ENCODE measurements around the gene CYP2A13. TPM values are rescaled to one million over a fixed set of nuclear protein-coding genes. Genes with fewer than 3 reads are reported as not detected.

Gene CYP2A13
- total RNA-seq, 4 donors from 2014 or later: not detected

DNA sequence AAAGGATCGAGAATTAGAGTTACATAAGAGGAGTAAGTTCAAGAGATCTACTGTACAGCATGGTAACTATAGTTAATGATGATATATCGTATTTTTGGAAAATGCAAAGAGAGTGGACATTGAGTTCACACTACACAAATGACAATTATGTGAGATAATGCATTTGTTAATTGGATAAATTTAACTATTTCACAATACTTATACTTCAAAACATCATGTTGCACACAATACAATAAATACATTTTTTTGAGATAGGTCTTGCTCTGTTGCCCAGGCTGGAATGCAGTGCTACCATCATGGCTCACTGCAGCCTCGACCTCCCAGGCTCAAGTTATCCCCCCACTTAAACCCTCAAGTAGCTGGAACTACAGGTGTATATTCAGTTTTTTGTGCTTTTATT lies 17.9 kb downstream of the CYP2A13 start:
- no peak for DNase-seq
- in situ Hi-C loops (cut with MboI; ENCODE audit: low sequenced_read_pairs in 4 of 4): no loop called here

DNA sequence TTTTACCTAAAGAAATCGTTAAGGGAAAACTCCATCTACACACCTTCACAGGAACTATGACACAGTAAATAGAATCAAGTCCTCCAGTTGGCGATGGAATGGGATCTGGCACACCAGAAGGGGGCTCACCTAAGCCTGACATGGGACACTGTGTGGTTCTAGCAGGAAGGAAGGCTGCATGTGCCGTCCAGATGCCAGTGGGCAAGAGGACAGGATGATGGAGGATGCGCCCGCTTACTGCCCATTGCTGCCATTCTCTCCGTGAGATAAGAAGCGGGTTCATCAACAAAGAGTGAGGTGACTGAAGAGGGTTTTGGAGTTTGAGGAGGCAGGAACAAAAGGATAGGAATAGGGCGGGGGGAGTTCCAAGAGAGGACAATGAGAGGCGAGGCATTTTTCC lies 23.0 kb downstream of the CYP2A13 start:
- Histone ChIP-seq H3K4me1 (no peaks in the 10 kb centered on the region), H3K9me3 (no peaks in the 10 kb centered on the region), H3K27me3 (no peaks in the 10 kb centered on the region), H3K4me3 (no peak overlapping the region), H3K27ac (no peak overlapping the region), H3K36me3 (no peaks in the 10 kb centered on the region)
- ATAC-seq: no peak
- in situ Hi-C loops (cut with MboI; ENCODE audit: low sequenced_read_pairs in 4 of 4) (no loop called here), intact Hi-C loops (cut with DNase I; ENCODE audit: low total_unique reads) (no loop called here)
- TF ChIP-seq, protein P1, sequence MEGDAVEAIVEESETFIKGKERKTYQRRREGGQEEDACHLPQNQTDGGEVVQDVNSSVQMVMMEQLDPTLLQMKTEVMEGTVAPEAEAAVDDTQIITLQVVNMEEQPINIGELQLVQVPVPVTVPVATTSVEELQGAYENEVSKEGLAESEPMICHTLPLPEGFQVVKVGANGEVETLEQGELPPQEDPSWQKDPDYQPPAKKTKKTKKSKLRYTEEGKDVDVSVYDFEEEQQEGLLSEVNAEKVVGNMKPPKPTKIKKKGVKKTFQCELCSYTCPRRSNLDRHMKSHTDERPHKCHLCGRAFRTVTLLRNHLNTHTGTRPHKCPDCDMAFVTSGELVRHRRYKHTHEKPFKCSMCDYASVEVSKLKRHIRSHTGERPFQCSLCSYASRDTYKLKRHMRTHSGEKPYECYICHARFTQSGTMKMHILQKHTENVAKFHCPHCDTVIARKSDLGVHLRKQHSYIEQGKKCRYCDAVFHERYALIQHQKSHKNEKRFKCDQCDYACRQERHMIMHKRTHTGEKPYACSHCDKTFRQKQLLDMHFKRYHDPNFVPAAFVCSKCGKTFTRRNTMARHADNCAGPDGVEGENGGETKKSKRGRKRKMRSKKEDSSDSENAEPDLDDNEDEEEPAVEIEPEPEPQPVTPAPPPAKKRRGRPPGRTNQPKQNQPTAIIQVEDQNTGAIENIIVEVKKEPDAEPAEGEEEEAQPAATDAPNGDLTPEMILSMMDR (IDR thresholded peaks at IDR 0.05 in 4 of 5, conservative IDR thresholded peaks at IDR 0.05 in 1 of 5): no peak
- no peak for TF ChIP-seq POLR2A (IDR thresholded peaks at IDR 0.05)
- no peak for DNase-seq

More for the DNA sequence above, 17.9 kb downstream of the CYP2A13 start:
- Histone ChIP-seq H3K36me3 (no peaks in the 10 kb centered on the region), H3K27me3 (no peaks in the 10 kb centered on the region), H3K4me3 (no peak overlapping the region), H3K9me3 (no peaks in the 10 kb centered on the region), H3K4me1 (no peaks in the 10 kb centered on the region), H3K27ac (no peak overlapping the region)
- TF ChIP-seq, protein P1 (IDR thresholded peaks at IDR 0.05 in 4 of 5, conservative IDR thresholded peaks at IDR 0.05 in 1 of 5): no peak
- TF ChIP-seq POLR2A (IDR thresholded peaks at IDR 0.05): no peak
- ATAC-seq: no peak
- intact Hi-C loops (cut with DNase I; ENCODE audit: low total_unique reads): no loop called here

- H3K27me3 ChIP-seq: no peaks in the 10 kb centered on the region
- in situ Hi-C loops (cut with MboI; ENCODE audit: low sequenced_read_pairs in 4 of 4): no loop called here
- intact Hi-C loops (cut with DNase I; ENCODE audit: low total_unique reads): no loop called here
- TF ChIP-seq POLR2A (IDR thresholded peaks at IDR 0.05): no peak
- TF ChIP-seq, protein P1 (IDR thresholded peaks at IDR 0.05 in 4 of 5, conservative IDR thresholded peaks at IDR 0.05 in 1 of 5): no peak
- H3K9me3 ChIP-seq: no peaks in the 10 kb centered on the region
- H3K4me3 ChIP-seq: no peak overlapping the region
- no peaks in the 10 kb centered on the region for H3K4me1 ChIP-seq
- ATAC-seq: no peak
- no peak for DNase-seq
- no peaks in the 10 kb centered on the region for H3K36me3 ChIP-seq
- no peak overlapping the region for H3K27ac ChIP-seq
These were observed 23.6 kb downstream of the CYP2A13 start for GRCh38 chr19:41111750-41112295.

- no peak for ATAC-seq
- intact Hi-C loops (cut with DNase I; ENCODE audit: low total_unique reads): no loop called here
These were observed 24.6 kb downstream of the CYP2A13 start for GRCh38 chr19:41112728-41113290.

More at GRCh38 chr19:41112728-41113290, 24.6 kb downstream of the CYP2A13 start:
- Histone ChIP-seq H3K27me3 (no peaks in the 10 kb centered on the region), H3K27ac (no peak overlapping the region), H3K4me3 (no peak overlapping the region), H3K4me1 (no peaks in the 10 kb centered on the region), H3K9me3 (no peaks in the 10 kb centered on the region), H3K36me3 (no peaks in the 10 kb centered on the region)
- no peak for DNase-seq
- in situ Hi-C loops (cut with MboI; ENCODE audit: low sequenced_read_pairs in 4 of 4): no loop called here
- TF ChIP-seq, protein P1 (IDR thresholded peaks at IDR 0.05 in 4 of 5, conservative IDR thresholded peaks at IDR 0.05 in 1 of 5): no peak
- no peak for TF ChIP-seq POLR2A (IDR thresholded peaks at IDR 0.05)
